Measurements from ENCODE around the gene CCNL2. TPM values are rescaled to one million over a fixed set of nuclear protein-coding genes. Genes with fewer than 3 reads are reported as not detected.

CCNL2 gene
- total RNA-seq, 1 experiment from 2014 or later = 173 TPM

GRCh38 chr1:1390675-1391074 is 8.5 kb downstream of the CCNL2 start:
- H3K79me1 ChIP-seq (ENCODE audit: insufficient read depth, low read depth, low read length, poor library complexity, severe bottlenecking) = no peaks in the 10 kb centered on the region
- H3K4me2 ChIP-seq (ENCODE audit: insufficient read depth, insufficient read length, low read length) = no peak overlapping the region
- Mint-ChIP-seq H3K4me3 (no peak overlapping the region), H3K9me3 (no peaks in the 10 kb centered on the region), H3K27me3 (ENCODE audit: low read depth) (no peaks in the 10 kb centered on the region), H3K4me1 (no peaks in the 10 kb centered on the region), H3K36me3 (ENCODE audit: insufficient read depth in 1 of 3, low read depth in 3 of 3) (peaks cover 78 to 100% (median 98%) of the 10 kb centered on the region in 3 experiments), H3K27ac (no peak overlapping the region)
- TF ChIP-seq, protein P1, sequence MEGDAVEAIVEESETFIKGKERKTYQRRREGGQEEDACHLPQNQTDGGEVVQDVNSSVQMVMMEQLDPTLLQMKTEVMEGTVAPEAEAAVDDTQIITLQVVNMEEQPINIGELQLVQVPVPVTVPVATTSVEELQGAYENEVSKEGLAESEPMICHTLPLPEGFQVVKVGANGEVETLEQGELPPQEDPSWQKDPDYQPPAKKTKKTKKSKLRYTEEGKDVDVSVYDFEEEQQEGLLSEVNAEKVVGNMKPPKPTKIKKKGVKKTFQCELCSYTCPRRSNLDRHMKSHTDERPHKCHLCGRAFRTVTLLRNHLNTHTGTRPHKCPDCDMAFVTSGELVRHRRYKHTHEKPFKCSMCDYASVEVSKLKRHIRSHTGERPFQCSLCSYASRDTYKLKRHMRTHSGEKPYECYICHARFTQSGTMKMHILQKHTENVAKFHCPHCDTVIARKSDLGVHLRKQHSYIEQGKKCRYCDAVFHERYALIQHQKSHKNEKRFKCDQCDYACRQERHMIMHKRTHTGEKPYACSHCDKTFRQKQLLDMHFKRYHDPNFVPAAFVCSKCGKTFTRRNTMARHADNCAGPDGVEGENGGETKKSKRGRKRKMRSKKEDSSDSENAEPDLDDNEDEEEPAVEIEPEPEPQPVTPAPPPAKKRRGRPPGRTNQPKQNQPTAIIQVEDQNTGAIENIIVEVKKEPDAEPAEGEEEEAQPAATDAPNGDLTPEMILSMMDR (conservative IDR thresholded peaks at IDR 0.05) = no peak
- no peak overlapping the region for H2BK5ac ChIP-seq (ENCODE audit: insufficient read length, low read length)
- H2BK12ac ChIP-seq (ENCODE audit: insufficient read length, low read depth, low read length) = no peak overlapping the region
- H3K9me3 ChIP-seq (ENCODE audit: control insufficient read depth, low read depth, low read length) = no peaks in the 10 kb centered on the region
- H3K27me3 ChIP-seq (ENCODE audit: insufficient read depth, low read length) = no peaks in the 10 kb centered on the region
- no peak overlapping the region for H2AK5ac ChIP-seq (ENCODE audit: insufficient read length, low read length)
- no peak overlapping the region for H2BK120ac ChIP-seq (ENCODE audit: low read depth, low read length, poor library complexity, severe bottlenecking)
- no peaks in the 10 kb centered on the region for H3K23me2 ChIP-seq (ENCODE audit: insufficient read length, low read depth, low read length, poor library complexity, severe bottlenecking)
- no peak overlapping the region for H3T11ph ChIP-seq (ENCODE audit: low read length)
- H3K4me1 ChIP-seq (ENCODE audit: insufficient read depth, low read length) = no peaks in the 10 kb centered on the region
- H3K79me2 ChIP-seq (ENCODE audit: insufficient read depth, low read length) = no peaks in the 10 kb centered on the region
- H4K20me1 ChIP-seq (ENCODE audit: control insufficient read depth, insufficient read depth, insufficient read length) = no peaks in the 10 kb centered on the region
- no peak overlapping the region for H3K18ac ChIP-seq (ENCODE audit: insufficient read length, low read depth, low read length)
- DNase-seq = no peak
- H3K27ac ChIP-seq (ENCODE audit: insufficient read length, low read depth, low read length) = no peak overlapping the region
- no peak overlapping the region for H4K91ac ChIP-seq (ENCODE audit: insufficient read length, low read depth, low read length)
- H2BK15ac ChIP-seq (ENCODE audit: low read depth, low read length) = no peak overlapping the region
- no peak overlapping the region for H3K56ac ChIP-seq (ENCODE audit: insufficient read length, low read depth, low read length)
- no CpG with 5 or more reads among the region's 12 CpGs for WGBS (ENCODE audit: extremely low coverage, insufficient read length, low lambda C conversion rate)
- H3K23ac ChIP-seq (ENCODE audit: insufficient read length, low read depth, low read length) = no peak overlapping the region
- no peak overlapping the region for H3K9ac ChIP-seq (ENCODE audit: extremely low read depth, insufficient read length, low read length)
- H2BK20ac ChIP-seq (ENCODE audit: low read depth, low read length, poor library complexity, severe bottlenecking) = no peak overlapping the region
- no peak overlapping the region for H2AFZ ChIP-seq (ENCODE audit: low read length)
- H4K8ac ChIP-seq (replicated peaks; ENCODE audit: insufficient read length, low read depth, low read length) = no peak overlapping the region
- H4K5ac ChIP-seq (ENCODE audit: insufficient read length, low read depth, low read length) = no peak overlapping the region
- no peak overlapping the region for H3K4ac ChIP-seq (ENCODE audit: low read depth, low read length)
- no peak overlapping the region for H3K14ac ChIP-seq (ENCODE audit: insufficient read depth, low read length)
